GM23338 (cell line): Measurements from ENCODE around the gene GMEB2. TPM values are rescaled to one million over a fixed set of nuclear protein-coding genes. Genes with fewer than 3 reads are reported as not detected.

Experiments used
- ATAC-seq: fragments of 200-7000 bp; cut with Tn5 transposase; 3 replicates; pipeline ENCODE4 v1.9.1; 2020
- DNase-seq: peaks from one replicate; pipeline ENCODE4 v3.0.0-alpha.2; 2015; ENCODE audit warnings: low spot score
- H2AFZ ChIP-seq: fragments of 200-600 bp; sonication (generic); 2 replicates; pipeline ENCODE4 v1.8.0; 2016; ENCODE audit warnings: antibody characterized with exemption, mild to moderate bottlenecking, moderate library complexity
- H3F3A ChIP-seq: fragments of 200-600 bp; sonication (generic); replicated peaks from 2 replicates; pipeline ENCODE4 v1.8.0; 2017; ENCODE audit warnings: antibody characterized with exemption, mixed run types, low read depth
- H3K27ac ChIP-seq: fragments of 200-600 bp; sonication (generic); 2 replicates; pipeline ENCODE4 v1.6.1; 2016; ENCODE audit warnings: low read depth
- H3K27me3 ChIP-seq: fragments of 200-600 bp; sonication (generic); 2 replicates; pipeline ENCODE4 v1.8.0; 2016; ENCODE audit warnings: mild to moderate bottlenecking, mixed run types, moderate library complexity; ENCODE audit not compliant: insufficient read depth
- H3K36me3 ChIP-seq: fragments of 200-600 bp; sonication (generic); 2 replicates; pipeline ENCODE4 v1.8.0; 2016; ENCODE audit warnings: mild to moderate bottlenecking; ENCODE audit not compliant: insufficient read depth
- H3K4me1 ChIP-seq: fragments of 200-600 bp; sonication (generic); 2 replicates; pipeline ENCODE4 v1.8.0; 2016; ENCODE audit warnings: mild to moderate bottlenecking, moderate library complexity; ENCODE audit not compliant: insufficient read depth
- H3K4me2 ChIP-seq: fragments of 200-600 bp; sonication (generic); 2 replicates; pipeline ENCODE4 v1.7.1; 2017; ENCODE audit warnings: mixed run types
- H3K4me3 ChIP-seq: fragments of 200-600 bp; sonication (generic); 2 replicates; pipeline ENCODE4 v1.6.1; 2016; ENCODE audit warnings: mixed run types
- H3K79me2 ChIP-seq: fragments of 200-600 bp; sonication (generic); replicated peaks from 2 replicates; pipeline ENCODE4 v1.8.0; 2017; ENCODE audit warnings: mild to moderate bottlenecking; ENCODE audit not compliant: insufficient read depth
- H3K9me2 ChIP-seq: fragments of 200-600 bp; sonication (generic); 2 replicates; pipeline ENCODE4 v1.8.0; 2017; ENCODE audit not compliant: insufficient read depth
- H4K20me1 ChIP-seq: fragments of 200-600 bp; sonication (generic); replicated peaks from 2 replicates; pipeline ENCODE4 v1.8.0; 2017; ENCODE audit warnings: mild to moderate bottlenecking; ENCODE audit not compliant: insufficient read depth
- H3K27ac Mint-ChIP-seq: 2 replicates; pipeline ENCODE4 v1.8.0; 2020; ENCODE audit warnings: inconsistent platforms, mild to moderate bottlenecking, moderate library complexity, mixed read lengths
- H3K27me3 Mint-ChIP-seq: 3 replicates; pipeline ENCODE4 v1.8.0; 2022; ENCODE audit warnings: low read depth, mild to moderate bottlenecking, moderate library complexity, mixed read lengths, inconsistent platforms; ENCODE audit not compliant: insufficient read depth, poor library complexity
- H3K36me3 Mint-ChIP-seq: 3 replicates; pipeline ENCODE4 v1.8.0; 2021; ENCODE audit warnings: low read depth, mild to moderate bottlenecking, inconsistent platforms, moderate library complexity, mixed read lengths
- H3K4me1 Mint-ChIP-seq: 3 replicates; pipeline ENCODE4 v1.8.0; 2020; ENCODE audit warnings: mild to moderate bottlenecking, inconsistent platforms, mixed read lengths
- H3K4me3 Mint-ChIP-seq: 3 replicates; pipeline ENCODE4 v1.8.0; 2021; ENCODE audit warnings: moderate library complexity, mild to moderate bottlenecking, inconsistent platforms, mixed read lengths
- H3K9me3 Mint-ChIP-seq: 3 replicates; pipeline ENCODE4 v1.8.0; 2020; ENCODE audit warnings: moderate library complexity, mild to moderate bottlenecking, inconsistent platforms, mixed read lengths
- CREB1 ChIP-seq: fragments of 250-450 bp; sonication (Bioruptor Pico); IDR thresholded peaks from 2 replicates; pipeline ENCODE4 v1.5.0; 2020; ENCODE audit warnings: low read depth, mild to moderate bottlenecking, moderate library complexity
- EZH2 ChIP-seq: fragments of 200-600 bp; sonication (generic); IDR thresholded peaks from one replicate; pipeline ENCODE4 v1.8.0; 2017; ENCODE audit warnings: antibody characterized with exemption, mild to moderate bottlenecking, low read depth; ENCODE audit not compliant: unreplicated experiment
- POLR2AphosphoS5 ChIP-seq: IDR thresholded peaks from 2 replicates; pipeline ENCODE4 v1.6.1; 2016; ENCODE audit warnings: antibody characterized with exemption, low read depth
- REST ChIP-seq: IDR thresholded peaks from one replicate; pipeline ENCODE4 v1.6.1; 2018; ENCODE audit warnings: antibody characterized with exemption; ENCODE audit not compliant: unreplicated experiment
- ZNF114 ChIP-seq: fragments of 250-450 bp; sonication (Bioruptor Pico); IDR thresholded peaks from 2 replicates; pipeline ENCODE4 v1.5.0; 2020; ENCODE audit warnings: mild to moderate bottlenecking, moderate library complexity
- polyA plus RNA-seq: library from polyadenylated mRNA; unstranded; fragments of >200 nt; fragmentation: Nextera tagmentation; extraction: Ambion mirVana; gene quantifications from 2 replicates; pipeline ENCODE4 v1.2.1, GENCODE V29; 2016
- total RNA-seq: library from RNA; depleted of rRNA; stranded (reverse); fragments of >200 nt; shearing (Covaris generic); gene quantifications from 2 replicates; pipeline ENCODE4 v1.2.3, GENCODE V29; 2014

GMEB2 gene
- total and polyA plus RNA-seq, 2 experiments from 2014 or later = 4.4 to 20.6 TPM

- H3K9me2 ChIP-seq = no peaks in the 10 kb centered on the region
- Mint-ChIP-seq H3K27me3 (no peaks in the 10 kb centered on the region), H3K27ac (no peak overlapping the region), H3K36me3 (peaks cover 3% of the 10 kb centered on the region; the same call in 1 of the 3 replicates), H3K4me1 (no peaks in the 10 kb centered on the region), H3K9me3 (peaks cover 2% of the 10 kb centered on the region; the same call in 1 of the 3 replicates), H3K4me3 (no peak overlapping the region)
- no peaks in the 10 kb centered on the region for H4K20me1 ChIP-seq
- no peaks in the 10 kb centered on the region for H3K27me3 ChIP-seq
- no peaks in the 10 kb centered on the region for H3K36me3 ChIP-seq
- no peaks in the 10 kb centered on the region for H3F3A ChIP-seq
- H3K79me2 ChIP-seq = no peaks in the 10 kb centered on the region
- H3K4me1 ChIP-seq = no peaks in the 10 kb centered on the region
- no peak overlapping the region for H3K4me3 ChIP-seq
- no peak for TF ChIP-seq EZH2
- no peak for TF ChIP-seq CREB1 (CRISPR knock-in tag)
- no peak overlapping the region for H3K27ac ChIP-seq
- ATAC-seq (no peak), DNase-seq (no peak)
- H2AFZ ChIP-seq = no peak overlapping the region
- H3K4me2 ChIP-seq = no peak overlapping the region
Observed at GRCh38 chr20:63565021-63565698, 61.7 kb downstream of the GMEB2 start.

GRCh38 chr20:63564036-63564810, 62.7 kb downstream of the GMEB2 start:
- no peak overlapping the region for H3K27ac ChIP-seq
- Mint-ChIP-seq H3K27me3 (no peaks in the 10 kb centered on the region), H3K9me3 (peaks cover 2% of the 10 kb centered on the region; the same call in 2 of the 3 replicates), H3K27ac (no peak overlapping the region), H3K4me1 (no peaks in the 10 kb centered on the region), H3K36me3 (peaks cover 3% of the 10 kb centered on the region; the same call in 1 of the 3 replicates), H3K4me3 (no peak overlapping the region)
- no peaks in the 10 kb centered on the region for H4K20me1 ChIP-seq
- no peaks in the 10 kb centered on the region for H3K9me2 ChIP-seq
- no peaks in the 10 kb centered on the region for H3K4me1 ChIP-seq
- no peak for DNase-seq
- H3F3A ChIP-seq = no peaks in the 10 kb centered on the region
- H3K4me3 ChIP-seq = no peak overlapping the region
- no peak for TF ChIP-seq POLR2AphosphoS5
- H3K27me3 ChIP-seq = no peaks in the 10 kb centered on the region
- H3K79me2 ChIP-seq = no peaks in the 10 kb centered on the region
- H3K4me2 ChIP-seq = no peak overlapping the region
- H2AFZ ChIP-seq = no peak overlapping the region
- no peak for ATAC-seq
- no peaks in the 10 kb centered on the region for H3K36me3 ChIP-seq

- H3K36me3 ChIP-seq = no peaks in the 10 kb centered on the region
- no peak overlapping the region for H2AFZ ChIP-seq
- no peak for DNase-seq
- H3K4me2 ChIP-seq = no peak overlapping the region
- no peak for ATAC-seq
- H3K27me3 Mint-ChIP-seq = no peaks in the 10 kb centered on the region
- H3K4me3 Mint-ChIP-seq = no peak overlapping the region
- H3K27me3 ChIP-seq = no peaks in the 10 kb centered on the region
- H3K36me3 Mint-ChIP-seq = peaks cover 3% of the 10 kb centered on the region; the same call in 1 of the 3 replicates
- H3K4me3 ChIP-seq = no peak overlapping the region
- H3K27ac ChIP-seq = no peak overlapping the region
- H3F3A ChIP-seq = no peaks in the 10 kb centered on the region
- peaks cover 4% of the 10 kb centered on the region; the same call in 2 of the 3 replicates for H3K9me3 Mint-ChIP-seq
- no peaks in the 10 kb centered on the region for H3K4me1 ChIP-seq
- H3K79me2 ChIP-seq = no peaks in the 10 kb centered on the region
- no peak overlapping the region for H3K27ac Mint-ChIP-seq
- H3K4me1 Mint-ChIP-seq = no peaks in the 10 kb centered on the region
- H4K20me1 ChIP-seq = no peaks in the 10 kb centered on the region
- no peaks in the 10 kb centered on the region for H3K9me2 ChIP-seq
- TF ChIP-seq ZNF114 (CRISPR knock-in tag) (no peak), REST (no peak), POLR2AphosphoS5 (no peak)
Observed at GRCh38 chr20:63563225-63563935, 63.5 kb downstream of the GMEB2 start.
